ENCODE data around the gene ZNF736. TPM values are rescaled to one million over a fixed set of nuclear protein-coding genes. Genes with fewer than 3 reads are reported as not detected.

ZNF736 gene
- total and polyA plus RNA-seq, 2 of the 8 experiments (the other 6 are each of a cell fraction or from before 2014, with no cell fraction given), result not detected

- TF ChIP-seq CHD7 (IDR thresholded peaks at IDR 0.05; ENCODE audit: insufficient replicate concordance, low read length), result no peak
- no peak for TF ChIP-seq MAX (IDR thresholded peaks at IDR 0.05)
- no peak for TF ChIP-seq JUN (IDR thresholded peaks at IDR 0.05; ENCODE audit: low read depth, low read length)
- TF ChIP-seq RXRA (IDR thresholded peaks at IDR 0.05; ENCODE audit: insufficient read depth, low read depth, low read length), result no peak
- TF ChIP-seq SIRT6 (IDR thresholded peaks at IDR 0.05; ENCODE audit: low read length), result no peak
- TF ChIP-seq PHF8 (conservative IDR thresholded peaks at IDR 0.05; ENCODE audit: low read depth, low read length), result no peak
- TF ChIP-seq NRF1 (IDR thresholded peaks at IDR 0.05; ENCODE audit: low read depth, low read length), result no peak
- TF ChIP-seq TBP (IDR thresholded peaks at IDR 0.05; ENCODE audit: low read depth, low read length), result no peak
- TF ChIP-seq CBX5 (IDR thresholded peaks at IDR 0.05; ENCODE audit: low read depth, low read length), result no peak
- no peak for TF ChIP-seq KDM1A (IDR thresholded peaks at IDR 0.05; ENCODE audit: borderline replicate concordance, low read length)
These were observed 7.1 kb downstream of the ZNF736 start (continued) for GRCh38 chr7:64320547-64321513.

Data from H1 (cell line).